GM23248 (cell line): ENCODE measurements around the gene PCDH1. TPM values are rescaled to one million over a fixed set of nuclear protein-coding genes. Genes with fewer than 3 reads are reported as not detected.

Source experiments
- DNase-seq: peaks from one replicate; pipeline ENCODE4 v3.0.0-alpha.2; 2015
- H2AFZ ChIP-seq: fragments of 200-600 bp; sonication (generic); 2 replicates; pipeline ENCODE4 v1.6.1; 2016; ENCODE audit warnings: antibody characterized with exemption
- H3F3A ChIP-seq: fragments of 200-600 bp; sonication (generic); 2 replicates; pipeline ENCODE4 v1.6.1; 2016; ENCODE audit warnings: mild to moderate bottlenecking, antibody characterized with exemption, mixed run types; ENCODE audit not compliant: insufficient read depth
- H3K27ac ChIP-seq: fragments of 200-600 bp; sonication (generic); 2 replicates; pipeline ENCODE4 v1.5.1; 2016; ENCODE audit warnings: mild to moderate bottlenecking
- H3K27me3 ChIP-seq: fragments of 200-600 bp; sonication (generic); replicated peaks from 2 replicates; pipeline ENCODE4 v1.6.1; 2016; ENCODE audit warnings: mild to moderate bottlenecking; ENCODE audit not compliant: insufficient read depth
- H3K36me3 ChIP-seq: fragments of 200-600 bp; sonication (generic); 2 replicates; pipeline ENCODE4 v1.6.1; 2016; ENCODE audit warnings: low read depth, mild to moderate bottlenecking
- H3K4me1 ChIP-seq: fragments of 200-600 bp; sonication (generic); 2 replicates; pipeline ENCODE4 v1.6.1; 2016; ENCODE audit warnings: mild to moderate bottlenecking; ENCODE audit not compliant: insufficient read depth
- H3K4me2 ChIP-seq: fragments of 200-600 bp; sonication (generic); one replicate; pipeline ENCODE4 v1.6.1; 2016; ENCODE audit warnings: mild to moderate bottlenecking; ENCODE audit not compliant: unreplicated experiment
- H3K4me3 ChIP-seq: fragments of 200-600 bp; sonication (generic); 2 replicates; pipeline ENCODE4 v1.5.1; 2016; ENCODE audit warnings: mild to moderate bottlenecking
- H3K79me2 ChIP-seq: fragments of 200-600 bp; sonication (generic); 2 replicates; pipeline ENCODE4 v1.6.1; 2016; ENCODE audit warnings: mild to moderate bottlenecking; ENCODE audit not compliant: insufficient read depth
- H3K9ac ChIP-seq: fragments of 200-600 bp; sonication (generic); 2 replicates; pipeline ENCODE4 v1.6.1; 2016; ENCODE audit warnings: mild to moderate bottlenecking
- H3K9me2 ChIP-seq: fragments of 200-600 bp; sonication (generic); 2 replicates; pipeline ENCODE4 v1.6.1; 2016; ENCODE audit warnings: mixed run types, mild to moderate bottlenecking, moderate library complexity; ENCODE audit not compliant: insufficient read depth
- H3K9me3 ChIP-seq: fragments of 200-600 bp; sonication (generic); one replicate; pipeline ENCODE4 v1.6.1; 2017; ENCODE audit warnings: low read depth
- H4K20me1 ChIP-seq: fragments of 200-600 bp; sonication (generic); 2 replicates; pipeline ENCODE4 v1.6.0; 2016; ENCODE audit not compliant: insufficient read depth
- EZH2 ChIP-seq: fragments of 200-600 bp; sonication (generic); IDR thresholded peaks from 2 replicates; pipeline ENCODE4 v1.6.1; 2018; ENCODE audit warnings: antibody characterized with exemption, mild to moderate bottlenecking; ENCODE audit not compliant: insufficient read depth, poor library complexity, severe bottlenecking
- EZH2phosphoT487 ChIP-seq: fragments of 200-600 bp; sonication (generic); IDR thresholded peaks from 2 replicates; pipeline ENCODE4 v1.6.1; 2018; ENCODE audit warnings: antibody characterized with exemption, moderate library complexity, mild to moderate bottlenecking, low read depth; ENCODE audit not compliant: insufficient read depth
- WGBS, 2 experiments: methylation state at CpG; one replicate each; pipeline ENCODE4 v1.1.6; 2015 to 2017; ENCODE audit warnings: low lambda C conversion rate in 2 of 2, low coverage in 1 of 2; ENCODE audit errors: missing lambda C conversion rate in 2 of 2; 5-methylcytosine and 5-hydroxymethylcytosine counted together
- in situ Hi-C: fragments of 300-500 bp; cut with MboI; formaldehyde crosslinking; loops from 2 replicates; pipeline ENCODE4 v1.15.0; 2020
- polyA plus RNA-seq: library from polyadenylated mRNA; unstranded; fragments of >200 nt; fragmentation: Nextera tagmentation; extraction: Ambion mirVana; gene quantifications from 2 replicates; pipeline ENCODE4 v1.2.1, GENCODE V29; 2016
- total RNA-seq: library from RNA; depleted of rRNA; stranded (reverse); fragments of >200 nt; shearing (Covaris generic); gene quantifications from 2 replicates; pipeline ENCODE4 v1.2.3, GENCODE V29; 2014

PCDH1 gene
- total and polyA plus RNA-seq, 2 experiments from 2014 or later = 1.6 to 3.5 TPM

DNA sequence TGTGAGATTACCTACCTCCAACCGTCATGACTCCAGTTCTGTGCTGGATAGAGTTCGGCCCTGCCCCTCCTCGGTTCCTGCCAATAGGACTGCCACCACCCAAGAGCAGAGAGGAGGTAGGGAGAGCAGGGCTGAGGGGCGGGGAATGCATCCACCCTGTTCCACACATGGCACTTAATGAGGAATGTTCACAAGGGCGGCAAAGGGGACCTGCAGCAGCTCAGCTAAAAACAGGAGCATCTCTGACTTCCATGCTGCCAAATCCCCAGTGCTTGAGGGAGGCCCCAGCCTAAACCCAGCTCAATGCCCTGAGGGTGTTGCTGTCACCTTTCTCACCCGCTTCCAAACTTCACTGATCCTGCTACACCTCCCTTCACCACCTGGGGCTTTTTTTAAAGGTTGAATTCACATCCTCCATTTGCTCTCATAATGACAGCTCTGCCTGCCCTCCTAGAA, 37.7 kb upstream of the PCDH1 start:
- no peak overlapping the region for H2AFZ ChIP-seq
- no peak overlapping the region for H3K9ac ChIP-seq
- no peaks in the 10 kb centered on the region for H3K36me3 ChIP-seq
- H3K4me1 ChIP-seq = peaks cover 6% of the 10 kb centered on the region; the same call in 1 of the 2 replicates
- no peaks in the 10 kb centered on the region for H3K79me2 ChIP-seq
- no peak overlapping the region for H3K4me3 ChIP-seq
- H3K27ac ChIP-seq = no peak overlapping the region
- TF ChIP-seq EZH2 (no peak), EZH2phosphoT487 (no peak)
- H3K4me2 ChIP-seq = no peak overlapping the region
- in situ Hi-C loops = no loop called here
- DNase-seq = no peak
- no peaks in the 10 kb centered on the region for H4K20me1 ChIP-seq
- H3F3A ChIP-seq = no peaks in the 10 kb centered on the region
- 83 to 84% methylated on average over 6 of the region's 6 CpGs for WGBS, 2 experiments
- no peaks in the 10 kb centered on the region for H3K27me3 ChIP-seq
- H3K9me2 ChIP-seq = no peaks in the 10 kb centered on the region
- no peaks in the 10 kb centered on the region for H3K9me3 ChIP-seq

GRCh38 chr5:141914797-141915196, 36.6 kb upstream of the PCDH1 start:
- in situ Hi-C loops = no loop called here
- Histone ChIP-seq H3K9me3 (no peaks in the 10 kb centered on the region), H3K4me2 (no peak overlapping the region), H3K9me2 (no peaks in the 10 kb centered on the region), H3K27me3 (no peaks in the 10 kb centered on the region), H3K4me3 (no peak overlapping the region), H3K4me1 (peaks cover 11% of the 10 kb centered on the region; the same call in 1 of the 2 replicates), H4K20me1 (no peaks in the 10 kb centered on the region), H3K79me2 (no peaks in the 10 kb centered on the region), H2AFZ (no peak overlapping the region), H3K9ac (no peak overlapping the region), H3K36me3 (no peaks in the 10 kb centered on the region), H3F3A (peaks cover 5% of the 10 kb centered on the region; the same call in 1 of the 2 replicates), H3K27ac (no peak overlapping the region)
- DNase-seq = no peak
- no peak for TF ChIP-seq EZH2phosphoT487
- no peak for TF ChIP-seq EZH2
- WGBS, 2 experiments = 75 to 84% methylated on average over 3 of the region's 3 CpGs

- Histone ChIP-seq H3K36me3 (no peaks in the 10 kb centered on the region), H3F3A (peaks cover 7% of the 10 kb centered on the region; the same call in 1 of the 2 replicates), H3K27ac (no peak overlapping the region), H3K27me3 (no peaks in the 10 kb centered on the region), H3K9ac (peak overlapping the region; percentile 48), H3K4me3 (peak overlapping the region; percentile 61), H2AFZ (peak overlapping the region; percentile 81), H3K4me1 (peaks cover 13% of the 10 kb centered on the region), H3K9me2 (no peaks in the 10 kb centered on the region), H3K9me3 (no peaks in the 10 kb centered on the region), H3K79me2 (no peaks in the 10 kb centered on the region), H3K4me2 (peak overlapping the region; percentile 76), H4K20me1 (no peaks in the 10 kb centered on the region; the same call in 1 of the 2 replicates)
- WGBS, 2 experiments = 14 to 15% methylated on average over 32 of the region's 40 CpGs
- in situ Hi-C loops = no loop called here
- peak; percentile 60 for DNase-seq
- TF ChIP-seq EZH2 (no peak), EZH2phosphoT487 (no peak)
Measured at GRCh38 chr5:141914199-141914743, 36.1 kb upstream of the PCDH1 start.

DNA sequence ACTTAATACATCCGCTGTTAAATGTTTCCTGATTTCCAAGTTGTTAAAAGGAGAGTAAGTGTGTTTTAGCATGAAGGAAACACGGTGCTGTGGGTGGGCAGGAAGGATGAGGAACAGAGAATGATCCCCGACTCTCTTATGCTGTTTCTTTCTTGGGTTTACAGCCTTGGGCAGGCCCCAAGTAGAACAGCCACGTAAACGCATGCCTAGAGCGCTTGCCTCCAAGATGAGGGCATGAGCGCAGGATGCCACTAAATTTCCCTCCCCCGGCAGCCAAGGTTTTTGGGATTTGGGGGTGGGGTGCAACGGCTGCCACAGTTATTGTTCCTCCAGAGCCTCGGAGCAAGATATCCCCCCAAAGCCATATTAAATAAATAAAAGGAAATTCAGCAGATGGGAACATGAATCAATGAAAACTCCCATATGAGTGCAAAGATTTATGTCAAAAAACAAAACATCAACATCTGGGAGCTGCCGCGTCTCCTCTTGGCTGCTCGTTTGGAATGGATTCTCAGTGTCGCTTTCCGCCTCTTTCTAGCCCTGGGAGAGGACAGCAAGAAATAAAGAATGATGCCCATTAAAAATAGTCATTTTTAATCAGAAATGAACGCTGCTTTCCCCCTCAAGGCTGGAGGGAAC, 35.5 kb upstream of the PCDH1 start:
- DNase-seq = peak; percentile 47
- Histone ChIP-seq H3K4me3 (peak overlapping the region; percentile 61), H3K27ac (no peak overlapping the region), H3K9me2 (no peaks in the 10 kb centered on the region), H3K27me3 (no peaks in the 10 kb centered on the region), H3K36me3 (no peaks in the 10 kb centered on the region), H4K20me1 (no peaks in the 10 kb centered on the region; the same call in 1 of the 2 replicates), H3K79me2 (no peaks in the 10 kb centered on the region), H3K4me1 (peaks cover 18% of the 10 kb centered on the region), H3F3A (peaks cover 13% of the 10 kb centered on the region), H2AFZ (peak overlapping the region; percentile 81), H3K9ac (peak overlapping the region; percentile 48), H3K4me2 (peak overlapping the region; percentile 76), H3K9me3 (no peaks in the 10 kb centered on the region)
- TF ChIP-seq EZH2 (no peak), EZH2phosphoT487 (no peak)
- WGBS, 2 experiments = 8 to 11% methylated on average over 16 of the region's 16 CpGs
- in situ Hi-C loops = no loop called here
